Liver (tissue), 9 donors: ENCODE measurements around the gene ZBTB7B. TPM values are rescaled to one million over a fixed set of nuclear protein-coding genes. Genes with fewer than 3 reads are reported as not detected.
A peak's percentile ranks its signal among the peaks of the same experiment; 100 is the strongest.

Source experiments
- DNase-seq: peaks from one replicate; pipeline ENCODE4 v3.0.0-alpha.2; 2017; ENCODE audit warnings: low spot score
- H3K27ac ChIP-seq, 2 donors: one replicate each; pipeline ENCODE4 v1.7.0; 2013; ENCODE audit warnings: inconsistent platforms in 2 of 2, low read length in 2 of 2, control low read depth in 1 of 2, low read depth in 1 of 2, mild to moderate bottlenecking in 1 of 2
- H3K27me3 ChIP-seq, 4 donors: one replicate each; pipeline versions ENCODE4 v1.6.1 to v1.7.0; 2013; ENCODE audit warnings: low read length in 3 of 4, inconsistent platforms in 1 of 4, mild to moderate bottlenecking in 1 of 4, moderate library complexity in 1 of 4; ENCODE audit not compliant: control insufficient read depth in 4 of 4, insufficient read depth in 4 of 4
- H3K36me3 ChIP-seq, 4 donors: one replicate each; pipeline versions ENCODE4 v1.6.1 to v1.7.0; 2013; ENCODE audit warnings: low read length in 3 of 4, mild to moderate bottlenecking in 3 of 4, low read depth in 1 of 4, moderate library complexity in 1 of 4; ENCODE audit not compliant: control insufficient read depth in 4 of 4, insufficient read depth in 3 of 4
- H3K4me1 ChIP-seq, 4 donors: one replicate each; pipeline versions ENCODE4 v1.6.1 to v1.7.0; 2013; ENCODE audit warnings: low read length in 3 of 4, mild to moderate bottlenecking in 3 of 4, moderate library complexity in 1 of 4; ENCODE audit not compliant: control insufficient read depth in 4 of 4, insufficient read depth in 4 of 4
- H3K4me3 ChIP-seq, 3 donors: one replicate each; pipeline versions ENCODE4 v1.6.1 to v1.7.0; 2013; ENCODE audit warnings: low read length in 3 of 3, control low read depth in 1 of 3, low read depth in 1 of 3, mild to moderate bottlenecking in 1 of 3
- H3K9ac ChIP-seq, 2 donors: one replicate each; pipeline ENCODE4 v1.7.0; 2013; ENCODE audit warnings: low read length in 2 of 2, mild to moderate bottlenecking in 2 of 2, moderate library complexity in 2 of 2, control low read depth in 1 of 2, low read depth in 1 of 2
- H3K9me3 ChIP-seq, 4 donors: one replicate each; pipeline versions ENCODE4 v1.6.1 to v1.7.0; 2013; ENCODE audit warnings: low read length in 3 of 4; ENCODE audit not compliant: control insufficient read depth in 4 of 4
- ATF3 ChIP-seq: IDR thresholded peaks from 2 replicates; pipeline ENCODE4 v1.6.1; 2016; ENCODE audit warnings: antibody characterized with exemption
- CTCF ChIP-seq: fragments of 150-350 bp; IDR thresholded peaks from 2 replicates; pipeline ENCODE4 v1.5.1; 2017; ENCODE audit warnings: improper control_type of control experiment, low read depth, low read length; ENCODE audit not compliant: missing input control
- EGR1 ChIP-seq, 2 donors: IDR thresholded peaks; 2 replicates each; pipeline ENCODE4 v1.6.1; 2016 to 2018; ENCODE audit warnings: antibody characterized with exemption in 2 of 2, low read depth in 2 of 2
- FOXA1 ChIP-seq: IDR thresholded peaks from 2 replicates; pipeline ENCODE4 v1.6.1; 2016; ENCODE audit warnings: antibody characterized with exemption
- GABPA ChIP-seq, 2 donors: IDR thresholded peaks in 1 of 2; conservative IDR thresholded peaks in 1 of 2; 2 replicates each; pipeline ENCODE4 v1.6.1; 2016; ENCODE audit warnings: antibody characterized with exemption in 2 of 2, mild to moderate bottlenecking in 1 of 2, moderate library complexity in 1 of 2
- HNF4A ChIP-seq, 2 donors: conservative IDR thresholded peaks; 2 replicates each; pipeline ENCODE4 v1.6.1; 2016; ENCODE audit warnings: antibody characterized with exemption in 2 of 2, mild to moderate bottlenecking in 2 of 2
- HNF4G ChIP-seq: IDR thresholded peaks from 2 replicates; pipeline ENCODE4 v1.6.1; 2016; ENCODE audit warnings: antibody characterized with exemption
- JUND ChIP-seq, 2 donors: IDR thresholded peaks; 2 replicates each; pipeline ENCODE4 v1.6.1; 2016; ENCODE audit warnings: antibody characterized with exemption in 2 of 2
- MAX ChIP-seq: IDR thresholded peaks from 2 replicates; pipeline ENCODE4 v1.6.1; 2016; ENCODE audit warnings: antibody characterized with exemption
- NR2F2 ChIP-seq: IDR thresholded peaks from 2 replicates; pipeline ENCODE4 v1.6.1; 2016; ENCODE audit warnings: antibody characterized with exemption
- RAD21 ChIP-seq, 2 donors: IDR thresholded peaks; 2 replicates each; pipeline ENCODE4 v1.6.1; 2016; ENCODE audit warnings: antibody characterized with exemption in 2 of 2, mild to moderate bottlenecking in 2 of 2
- REST ChIP-seq: IDR thresholded peaks from 2 replicates; pipeline ENCODE4 v1.6.1; 2016; ENCODE audit warnings: antibody characterized with exemption, mild to moderate bottlenecking
- RXRA ChIP-seq, 2 donors: IDR thresholded peaks; 2 replicates each; pipeline ENCODE4 v1.6.1; 2017 to 2018; ENCODE audit warnings: antibody characterized with exemption in 2 of 2, mild to moderate bottlenecking in 1 of 2
- SP1 ChIP-seq: IDR thresholded peaks from 2 replicates; pipeline ENCODE4 v1.6.1; 2018; ENCODE audit warnings: antibody characterized with exemption, mild to moderate bottlenecking
- TAF1 ChIP-seq: conservative IDR thresholded peaks from 2 replicates; pipeline ENCODE4 v1.6.1; 2016; ENCODE audit warnings: antibody characterized with exemption, mild to moderate bottlenecking
- YY1 ChIP-seq: IDR thresholded peaks from 2 replicates; pipeline ENCODE4 v1.6.1; 2016; ENCODE audit warnings: antibody characterized with exemption, mild to moderate bottlenecking
- ZBTB33 ChIP-seq: IDR thresholded peaks from 2 replicates; pipeline ENCODE4 v1.6.1; 2016; ENCODE audit warnings: antibody characterized with exemption
- WGBS: extraction: QIAGEN DNeasy Blood & Tissue Kit; methylation state at CpG from one replicate; pipeline ENCODE4 v1.1.7; 2013; 5-methylcytosine and 5-hydroxymethylcytosine counted together
- polyA plus RNA-seq, 2 donors: library from polyadenylated mRNA; stranded (reverse) in 1 of 2; unstranded in 1 of 2; fragments of 200-250 nt in 1 of 2; fragments of >200 nt in 1 of 2; fragmentation: Nextera tagmentation in 1 of 2; extraction: Ambion mirVana in 1 of 2; gene quantifications; one replicate each; pipeline versions ENCODE4 v1.2.1 to v1.2.3, GENCODE V29; 2013 to 2015
- total RNA-seq, 2 donors: library from RNA; depleted of rRNA; stranded (reverse); fragments of >200 nt; gene quantifications; one replicate each; pipeline ENCODE4 v1.2.3, GENCODE V29; 2014
- donor health status: healthy.
- donor health status: healthy.
- donor health status: healthy.
- donor health status: healthy.
- donor health status: healthy.

ZBTB7B gene
- total and polyA plus RNA-seq, 4 donors = 7.0 to 50.2 (median 21.1) TPM

- DNase-seq = no peak
- Histone ChIP-seq H3K36me3 (peaks cover 0 to 11% (median 3%) of the 10 kb centered on the region in 4 donors), H3K9me3 (no peaks in the 10 kb centered on the region), H3K4me3 (peak overlapping the region in 1 of 3 donors; percentile 75), H3K4me1 (peaks cover 9 to 49% (median 28%) of the 10 kb centered on the region in 4 donors), H3K27me3 (no peaks in the 10 kb centered on the region), H3K27ac (peak overlapping the region in 1 of 2 donors; percentile 10), H3K9ac (no peak overlapping the region)
- WGBS = 64% methylated on average over 12 of the region's 12 CpGs
- no peak for TF ChIP-seq HNF4G
These were observed 50.1 kb downstream of the ZBTB7B start for GRCh38 chr1:155052439-155053395.

- WGBS = 93% methylated on average over 7 of the region's 7 CpGs
- Histone ChIP-seq H3K9ac (no peak overlapping the region), H3K27me3 (no peaks in the 10 kb centered on the region), H3K4me3 (no peak overlapping the region), H3K27ac (no peak overlapping the region), H3K4me1 (peaks cover 6 to 40% (median 24%) of the 10 kb centered on the region in 4 donors), H3K36me3 (peaks cover 0 to 16% (median 10%) of the 10 kb centered on the region in 4 donors), H3K9me3 (no peaks in the 10 kb centered on the region)
- no peak for TF ChIP-seq JUND (IDR thresholded peaks at IDR 0.05)
- DNase-seq = no peak
These were observed 51.0 kb downstream of the ZBTB7B start for GRCh38 chr1:155053531-155054105.

- peaks cover 0 to 16% (median 11%) of the 10 kb centered on the region in 4 donors for H3K36me3 ChIP-seq
- WGBS = 97% methylated on average over 8 of the region's 8 CpGs
- TF ChIP-seq RAD21 (IDR thresholded peaks at IDR 0.05) (no peak), EGR1 (IDR thresholded peaks at IDR 0.05; ENCODE audit: low read depth in 2 of 2) (no peak), JUND (IDR thresholded peaks at IDR 0.05) (no peak), GABPA (IDR thresholded peaks at IDR 0.05 in 1 of 2, conservative IDR thresholded peaks at IDR 0.05 in 1 of 2) (no peak), FOXA1 (no peak), ZBTB33 (no peak), RXRA (IDR thresholded peaks at IDR 0.05) (no peak), YY1 (no peak), REST (no peak), NR2F2 (no peak), HNF4A (conservative IDR thresholded peaks at IDR 0.05) (no peak), ATF3 (no peak), SP1 (no peak), CTCF (no peak), TAF1 (no peak), HNF4G (no peak), MAX (no peak)
- no peak overlapping the region for H3K9ac ChIP-seq
- no peaks in the 10 kb centered on the region for H3K27me3 ChIP-seq
- H3K9me3 ChIP-seq = no peaks in the 10 kb centered on the region
- no peak overlapping the region for H3K4me3 ChIP-seq
- no peak for DNase-seq
- H3K4me1 ChIP-seq = peaks cover 1 to 17% (median 11%) of the 10 kb centered on the region in 4 donors
- H3K27ac ChIP-seq = no peak overlapping the region
These were observed 54.5 kb downstream of the ZBTB7B start for GRCh38 chr1:155057104-155057503.
